Esophagus mucosa (tissue), 1 donor: ENCODE data around the gene KRTAP10-11. TPM values are rescaled to one million over a fixed set of nuclear protein-coding genes. Genes with fewer than 3 reads are reported as not detected.
"Not testable (repeated sequence)": the region's sequence is repeated elsewhere in the genome, so short reads cannot be mapped to it uniquely, and the experiment has no call there.

Experiments used
- ATAC-seq: fragments of 200-7000 bp; cut with Tn5 transposase; one replicate; pipeline ENCODE4 v1.9.1; 2020
- total RNA-seq: library from RNA; stranded (reverse); gene quantifications from one replicate; pipeline ENCODE4 v1.2.4, GENCODE V29; 2023
- donor health status: DM: yes; HTN: yes; CAD: no.

KRTAP10-11 gene
- total RNA-seq, 1 donor from 2014 or later = not detected

DNA sequence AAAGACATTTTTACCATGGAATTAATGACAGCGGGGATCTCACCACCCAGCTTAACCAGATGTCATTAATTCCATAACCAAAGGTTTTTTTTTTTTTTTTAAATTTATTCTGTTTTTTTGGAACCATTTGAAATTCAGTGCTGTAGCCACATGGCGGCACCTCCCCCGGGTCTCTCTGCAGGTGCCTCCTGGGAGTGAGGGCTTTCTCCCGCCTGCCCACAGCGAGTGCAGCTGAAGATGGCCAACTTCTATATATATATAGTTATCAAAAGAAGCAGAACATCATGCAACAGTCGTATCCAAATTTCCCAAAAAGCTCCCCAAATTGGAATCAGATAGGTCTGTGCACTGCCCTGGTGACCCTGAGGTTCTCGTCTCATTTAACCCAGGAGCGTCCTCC, 30.7 kb upstream of the KRTAP10-11 start:
- ATAC-seq = no peak

DNA sequence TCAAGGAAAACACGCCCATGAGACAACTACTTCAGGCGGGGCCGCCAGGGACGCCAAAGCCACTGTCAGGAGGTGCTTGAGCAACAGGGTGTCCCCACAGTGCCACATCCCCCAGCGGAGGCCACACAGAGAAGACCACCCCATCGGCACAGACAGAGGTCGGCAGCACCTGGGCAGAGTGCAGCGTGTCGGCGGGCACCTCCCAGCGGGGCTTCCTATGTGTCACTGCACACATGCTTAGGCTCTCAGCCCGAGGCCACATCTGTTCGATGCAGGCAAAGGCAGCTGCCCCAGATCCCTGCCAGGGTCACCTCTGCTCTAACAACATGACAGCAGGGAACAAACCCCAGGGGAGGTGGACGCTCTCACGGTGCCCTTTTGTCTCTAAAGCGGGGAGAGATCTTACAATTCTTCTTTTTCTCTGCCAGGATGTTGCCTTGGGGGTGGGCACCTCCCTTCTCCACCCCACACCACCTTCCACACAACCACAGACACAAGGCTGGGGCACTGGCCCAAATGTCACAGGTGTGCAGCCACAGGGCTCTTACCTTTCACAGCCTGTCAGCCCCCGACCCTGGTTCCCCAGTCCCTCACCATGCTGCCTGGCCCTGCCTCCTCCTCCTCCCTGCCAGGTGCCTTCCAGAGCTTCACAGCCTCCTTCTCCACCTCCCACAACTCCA, 30.2 kb upstream of the KRTAP10-11 start:
- ATAC-seq = no peak

DNA sequence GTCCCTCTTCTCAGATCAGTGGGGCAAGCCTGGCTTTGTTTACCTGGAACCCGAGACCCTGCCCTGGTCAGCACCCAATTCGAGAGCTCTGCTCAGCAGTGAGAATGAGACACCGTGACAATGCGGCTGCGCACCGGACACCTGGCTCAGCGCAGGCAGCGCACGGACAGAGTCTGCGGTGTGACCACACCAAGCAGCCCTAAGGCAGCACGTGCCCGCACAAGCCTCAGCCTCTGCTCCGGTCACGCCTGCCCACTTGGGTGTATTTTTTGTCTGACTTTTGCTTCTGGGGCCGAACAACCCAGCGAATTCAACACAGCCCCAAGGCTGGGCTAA, 29.7 kb upstream of the KRTAP10-11 start:
- peak; percentile 36 for ATAC-seq

DNA sequence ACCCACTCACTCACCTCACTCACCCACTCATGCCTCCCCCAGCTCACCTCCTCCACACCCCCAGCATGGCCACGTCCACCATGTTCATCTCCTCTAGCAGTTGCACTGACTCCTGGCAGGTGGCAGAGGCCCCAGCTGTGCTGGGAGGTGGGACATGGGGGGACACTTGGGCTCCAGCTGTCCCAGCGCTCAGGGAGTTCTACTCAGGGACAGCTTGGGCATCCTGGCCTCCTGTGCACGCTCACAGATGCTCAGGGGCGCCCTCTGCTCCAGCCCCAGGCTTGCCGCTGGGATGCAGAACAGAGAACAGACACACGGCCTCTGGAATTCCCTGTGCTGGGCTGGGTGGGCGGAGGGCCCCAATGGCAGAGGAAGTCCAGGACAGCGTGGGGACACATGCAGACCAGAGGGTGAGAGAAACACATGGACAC, 29.1 kb upstream of the KRTAP10-11 start:
- ATAC-seq = no peak

DNA sequence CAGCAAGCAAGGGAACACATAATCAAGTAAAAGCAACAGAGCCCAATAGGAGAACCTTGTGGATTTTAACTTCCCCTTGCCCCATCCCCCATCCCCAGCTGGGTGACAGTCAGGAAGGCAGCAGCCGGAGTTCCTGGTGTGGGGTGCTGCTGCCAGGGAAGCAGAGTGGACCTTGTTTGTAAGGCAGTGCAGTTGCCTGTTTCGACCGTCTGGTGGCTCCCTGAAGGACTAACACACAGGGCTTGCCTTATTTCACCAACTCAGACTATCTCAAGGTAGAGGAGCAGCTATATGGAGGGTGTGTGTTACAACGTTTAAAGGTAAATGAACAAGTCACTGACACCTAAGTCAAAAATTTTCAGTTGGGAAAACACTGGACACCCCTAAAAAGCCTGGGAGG, 27.7 kb upstream of the KRTAP10-11 start:
- no peak for ATAC-seq

DNA sequence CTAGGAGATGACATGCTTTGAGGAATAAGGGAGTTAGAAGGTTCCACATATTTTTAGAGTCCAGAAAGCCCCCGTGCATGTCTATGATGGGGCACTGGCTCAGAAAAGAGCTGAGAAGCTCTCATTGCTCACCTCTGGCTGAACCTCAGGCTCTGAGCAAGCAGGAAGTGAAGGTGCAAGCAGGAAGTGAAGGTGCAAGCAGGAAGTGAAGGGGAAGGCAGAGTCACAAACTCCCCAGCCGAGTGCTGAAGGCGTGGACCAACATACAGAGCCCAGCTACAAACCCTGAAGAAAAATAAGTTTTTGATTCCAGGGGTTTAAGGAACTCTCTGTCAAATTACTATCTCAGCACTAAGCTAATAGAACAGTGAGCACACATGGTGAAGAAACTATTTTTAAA, 27.3 kb upstream of the KRTAP10-11 start:
- peak; percentile 64 for ATAC-seq

DNA sequence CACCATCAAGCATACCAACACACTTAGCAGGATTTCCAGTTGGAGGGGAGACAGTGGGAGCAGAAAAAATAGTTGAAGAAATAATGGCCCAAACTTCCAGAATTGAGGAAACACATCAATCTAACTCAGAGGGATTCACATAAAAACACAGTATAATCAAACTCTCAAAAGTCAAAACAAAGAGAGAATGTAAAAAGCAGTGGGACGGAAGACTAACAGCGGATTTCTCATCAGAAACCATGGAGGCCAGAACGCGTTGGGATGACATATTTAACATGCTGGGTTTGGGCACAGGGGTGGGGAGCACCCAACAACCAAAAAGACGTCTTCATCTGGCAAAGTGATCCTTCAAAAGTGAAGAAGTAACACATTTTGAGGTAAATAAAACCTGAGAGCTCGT, 26.3 kb upstream of the KRTAP10-11 start:
- no peak for ATAC-seq

DNA sequence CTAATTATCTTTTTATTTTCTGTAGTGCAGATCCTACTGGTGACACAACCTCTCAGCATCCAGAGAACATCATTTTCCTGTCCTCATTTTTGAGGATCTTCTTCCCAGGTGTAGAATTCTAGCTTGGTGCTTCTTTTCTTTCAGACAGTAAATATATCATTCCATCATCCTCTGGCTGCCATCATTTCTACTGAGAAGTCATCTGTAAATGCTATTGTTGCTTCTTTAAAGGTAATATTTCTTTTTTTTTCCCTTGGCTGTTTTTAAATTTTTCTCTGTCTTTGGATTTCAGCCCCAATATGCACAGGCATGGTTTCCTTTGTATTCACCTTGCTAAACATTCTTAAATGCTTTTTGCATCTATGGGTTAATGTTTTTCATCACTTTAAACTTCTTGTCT, 22.6 kb upstream of the KRTAP10-11 start:
- ATAC-seq = no peak

DNA sequence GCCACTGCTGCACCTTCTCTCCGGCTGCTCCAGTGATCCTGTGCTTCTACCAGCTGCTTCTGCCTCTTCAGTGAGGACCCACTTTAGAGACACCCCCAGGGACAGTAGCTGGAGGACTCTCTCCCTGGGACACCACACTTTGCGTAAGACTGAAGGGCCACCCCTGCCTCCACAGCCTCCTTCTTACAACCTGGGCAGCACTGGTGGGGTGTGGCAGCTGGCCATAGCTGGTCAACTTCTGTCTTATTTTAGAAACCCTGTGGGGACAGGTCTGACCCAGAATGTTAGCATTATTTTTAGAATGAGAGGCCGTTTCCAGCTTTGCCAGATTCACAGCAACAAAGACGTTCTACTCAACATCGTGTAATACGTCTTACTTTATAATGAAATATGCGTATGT, 20.5 kb upstream of the KRTAP10-11 start:
- no peak for ATAC-seq

DNA sequence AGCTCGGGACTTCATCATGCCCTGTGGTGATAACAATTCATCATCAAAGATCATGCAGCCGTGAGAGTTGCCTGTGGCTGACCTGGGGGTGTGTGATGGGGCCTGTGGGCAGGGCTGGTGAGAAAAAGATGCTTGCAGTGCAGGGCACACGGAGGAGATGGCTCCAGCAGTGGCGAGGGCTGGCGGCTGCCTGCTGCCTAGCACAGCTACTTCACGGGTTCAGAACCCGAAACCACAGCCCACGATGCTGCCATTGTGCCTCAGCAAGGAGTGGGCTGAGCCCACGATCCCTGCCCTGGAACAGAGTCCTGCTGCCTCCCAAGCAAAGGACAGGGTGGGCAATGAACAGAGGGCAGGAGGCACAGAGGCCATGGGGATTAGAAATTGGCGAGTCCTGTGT, 20.0 kb upstream of the KRTAP10-11 start:
- no peak for ATAC-seq

DNA sequence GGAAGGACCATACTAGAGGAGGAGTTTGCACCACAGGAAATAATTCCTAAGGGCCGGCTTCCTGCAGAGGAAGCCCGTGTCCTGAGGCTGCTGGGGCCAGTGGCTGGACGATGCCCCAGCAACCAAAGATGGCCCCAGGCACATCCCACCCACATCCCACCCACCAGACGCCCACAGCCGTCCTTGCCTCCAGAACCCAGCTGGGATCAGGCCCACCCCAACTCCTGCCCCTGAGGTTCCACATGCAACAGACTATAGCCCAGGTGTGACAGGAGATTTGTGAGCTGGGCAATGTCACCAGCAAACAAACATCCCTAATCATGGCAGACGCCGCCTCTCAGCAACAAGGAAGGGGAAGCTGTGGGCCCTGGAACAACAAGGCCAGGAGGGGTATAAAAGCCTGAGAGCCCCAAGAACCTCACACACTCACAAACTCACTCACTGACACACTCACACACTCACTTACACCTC, 19.5 kb upstream of the KRTAP10-11 start, which contains the start of gene KRTAP10-9:
Gene KRTAP10-9 (plus strand): TSS at position 421 of the 471 bp plus-strand sequence. CDS start 79 bp downstream, outside the sequence.
- ATAC-seq = no peak

DNA sequence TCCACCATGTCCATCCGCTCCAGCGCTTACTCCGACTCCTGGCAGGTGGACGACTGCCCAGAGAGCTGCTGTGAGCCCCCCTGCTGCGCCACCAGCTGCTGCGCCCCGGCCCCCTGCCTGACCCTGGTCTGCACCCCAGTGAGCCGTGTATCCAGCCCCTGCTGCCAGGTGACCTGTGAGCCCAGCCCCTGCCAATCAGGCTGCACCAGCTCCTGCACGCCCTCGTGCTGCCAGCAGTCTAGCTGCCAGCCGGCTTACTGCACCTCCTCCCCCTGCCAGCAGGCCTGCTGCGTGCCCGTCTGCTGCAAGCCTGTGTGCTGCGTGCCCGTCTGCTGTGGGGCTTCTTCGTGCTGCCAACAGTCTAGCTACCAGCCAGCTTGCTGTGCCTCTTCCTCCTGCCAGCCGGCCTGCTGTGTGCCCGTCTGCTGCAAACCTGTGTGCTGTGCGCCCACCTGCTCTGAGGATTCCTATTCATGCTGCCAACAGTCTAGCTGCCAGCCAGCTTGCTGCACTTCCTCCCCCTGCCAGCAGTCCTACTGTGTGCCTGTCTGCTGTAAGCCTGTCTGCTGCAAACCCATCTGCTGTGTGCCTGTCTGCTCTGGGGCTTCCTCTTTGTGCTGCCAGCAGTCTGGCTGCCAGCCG, 18.9 kb upstream of the KRTAP10-11 start:
- not testable (repeated sequence) for ATAC-seq

DNA sequence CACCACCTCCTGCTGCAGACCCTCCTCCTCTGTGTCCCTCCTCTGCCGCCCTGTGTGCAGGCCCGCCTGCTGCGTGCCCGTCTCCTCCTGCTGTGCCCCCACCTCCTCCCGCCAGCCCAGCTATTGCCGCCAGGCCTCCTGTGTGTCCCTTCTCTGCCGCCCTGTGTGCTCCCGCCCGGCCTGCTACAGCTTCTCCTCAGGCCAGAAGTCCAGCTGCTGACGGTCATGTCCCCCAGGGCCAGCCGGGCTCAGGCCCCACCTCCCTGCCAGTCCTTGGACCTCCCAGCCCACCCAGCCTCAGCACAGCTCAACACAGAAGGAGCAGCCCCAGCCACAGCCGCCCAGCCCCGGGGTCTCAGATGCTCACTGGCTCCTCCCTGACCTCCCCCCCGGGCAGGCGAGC, 18.4 kb upstream of the KRTAP10-11 start:
- not testable (repeated sequence) for ATAC-seq

DNA sequence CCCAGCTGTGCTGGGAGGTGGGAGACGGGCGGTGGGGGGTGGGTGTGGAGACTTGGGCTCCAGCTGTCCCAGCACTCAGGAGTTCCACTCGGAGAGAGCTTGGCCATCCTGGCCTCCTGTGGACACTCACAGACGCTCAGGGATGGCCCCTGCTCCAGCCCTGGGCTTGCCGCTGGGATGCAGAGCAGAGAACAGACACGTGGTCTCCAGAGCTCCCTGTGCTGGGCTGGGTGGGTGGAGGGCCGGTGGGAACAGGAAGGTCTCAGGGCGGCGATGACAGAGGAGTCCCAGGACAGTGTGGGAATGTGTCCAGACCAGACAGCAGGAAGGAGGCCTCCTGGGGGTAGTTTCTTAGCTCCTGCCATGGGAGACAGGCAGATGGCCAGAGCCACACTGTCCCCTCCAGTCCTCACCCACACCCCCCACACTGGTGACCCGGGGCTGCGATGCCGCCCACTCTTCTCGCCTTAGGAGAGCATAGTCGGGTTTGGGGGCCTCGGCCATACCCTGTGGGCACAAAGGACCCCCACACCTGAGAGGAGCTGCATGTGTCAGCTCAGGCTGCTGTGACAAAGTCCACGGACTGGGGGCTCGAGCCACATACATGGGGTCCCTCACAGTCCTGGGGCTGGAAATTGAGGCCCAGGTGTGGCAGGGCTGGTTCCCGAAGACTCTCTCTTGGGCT, 17.4 kb upstream of the KRTAP10-11 start:
- ATAC-seq = peak; percentile 20

DNA sequence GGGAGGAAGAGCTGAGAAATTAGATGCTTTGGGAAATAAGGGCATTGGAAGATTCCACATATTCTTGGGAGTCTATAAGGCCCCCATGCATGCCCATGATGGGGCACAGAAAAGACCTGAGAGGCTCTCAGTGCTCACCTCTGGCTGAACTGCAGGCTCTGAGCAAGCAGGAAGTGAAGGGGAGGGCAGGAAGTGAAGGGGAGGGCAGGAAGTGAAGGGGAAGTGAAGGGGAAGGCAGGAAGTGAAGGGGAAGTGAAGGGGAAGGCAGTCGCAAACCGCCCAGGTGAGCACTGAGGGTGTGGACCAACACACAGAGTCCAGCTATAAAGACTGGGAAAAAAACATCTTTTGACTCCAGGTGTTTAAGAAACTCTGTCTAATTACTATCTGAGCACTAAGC, 15.8 kb upstream of the KRTAP10-11 start:
- ATAC-seq = no peak

DNA sequence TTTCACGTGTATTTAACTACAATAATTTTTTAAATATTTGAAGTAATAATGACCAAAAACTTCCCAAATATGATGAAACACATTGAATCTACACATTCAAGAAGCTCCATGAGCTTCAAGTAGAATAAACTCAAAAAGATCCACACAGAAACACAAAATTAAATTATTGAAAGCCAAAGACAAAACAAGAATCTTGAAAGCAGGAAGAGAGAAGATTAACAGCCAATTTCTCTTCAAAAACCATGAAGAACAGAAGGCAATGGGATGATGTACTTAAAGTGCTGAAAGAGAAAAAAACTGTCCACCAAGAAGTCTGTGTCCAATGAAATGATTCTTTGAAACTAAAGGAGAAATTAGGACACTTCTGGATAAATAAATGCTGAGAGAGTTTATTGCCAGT, 14.1 kb upstream of the KRTAP10-11 start:
- no peak for ATAC-seq

DNA sequence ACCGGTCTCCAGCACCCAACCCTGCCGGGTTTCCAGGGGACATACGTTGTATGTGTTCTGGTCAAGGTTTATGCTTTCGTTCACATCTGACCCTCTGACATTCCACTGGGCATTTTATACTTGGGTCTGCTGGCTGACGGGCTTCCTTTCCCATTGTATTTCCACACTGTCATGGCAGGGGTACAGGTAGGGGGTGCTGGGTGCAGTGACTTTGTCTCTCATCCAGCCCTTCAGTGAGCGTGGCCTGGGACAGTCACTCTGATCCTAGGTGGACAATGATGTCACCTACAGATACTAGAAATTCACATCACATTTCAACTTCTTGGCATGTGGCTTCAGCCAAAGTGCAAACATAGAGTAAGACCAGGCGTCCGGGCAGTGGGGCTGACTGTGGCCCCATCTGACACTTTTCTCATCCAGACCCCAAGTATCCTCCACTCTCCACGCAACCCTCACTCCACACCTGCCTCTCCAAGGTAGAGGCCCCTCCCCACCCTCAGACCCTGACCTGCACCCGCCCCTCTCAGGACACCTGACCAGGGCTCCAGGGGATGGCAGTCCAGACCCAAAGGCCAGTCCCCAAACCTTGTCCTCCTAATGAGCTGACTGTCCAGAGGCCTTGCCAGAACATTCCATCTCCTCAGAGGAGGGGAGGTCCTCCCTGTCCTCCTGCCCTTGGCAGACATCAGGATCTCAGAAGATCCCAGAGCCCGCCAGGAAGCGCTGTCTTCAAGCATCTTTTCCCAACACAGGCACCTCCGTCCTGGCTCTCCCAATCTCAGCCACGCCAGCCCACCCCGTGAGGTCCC, 9.8 kb upstream of the KRTAP10-11 start:
- ATAC-seq = no peak

DNA sequence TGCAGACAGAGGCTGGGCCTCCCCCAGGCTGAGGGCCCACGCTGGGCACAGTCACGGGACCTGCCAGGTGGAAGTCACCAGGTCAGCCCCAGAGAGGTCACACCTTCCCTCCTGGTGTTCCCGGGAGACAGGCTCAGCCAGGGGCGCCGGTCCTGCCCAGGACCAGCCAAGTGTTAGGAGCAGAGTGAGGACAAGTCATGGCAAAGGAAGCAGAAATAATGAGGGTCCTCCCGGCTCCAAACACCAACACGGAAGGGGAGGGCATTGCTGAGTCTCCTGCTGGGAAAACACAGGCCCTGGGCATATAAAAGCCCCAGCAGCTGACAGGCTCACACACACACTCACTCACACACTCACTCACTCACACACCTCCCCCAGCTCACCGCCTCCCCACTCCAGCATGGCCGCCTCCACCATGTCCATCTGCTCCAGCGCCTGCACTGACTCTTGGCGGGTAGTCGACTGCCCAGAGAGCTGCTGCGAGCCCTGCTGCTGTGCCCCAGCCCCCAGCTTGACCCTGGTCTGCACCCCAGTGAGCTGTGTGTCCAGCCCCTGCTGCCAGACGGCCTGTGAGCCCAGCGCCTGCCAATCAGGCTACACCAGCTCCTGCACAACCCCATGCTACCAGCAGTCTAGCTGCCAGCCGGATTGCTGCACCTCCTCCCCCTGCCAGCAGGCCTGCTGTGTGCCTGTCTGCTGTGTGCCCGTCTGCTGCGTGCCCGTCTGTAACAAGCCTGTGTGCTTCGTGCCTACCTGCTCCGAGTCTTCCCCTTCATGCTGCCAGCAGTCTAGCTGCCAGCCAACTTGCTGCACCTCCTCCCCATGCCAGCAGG, 9.0 kb upstream of the KRTAP10-11 start, which contains the start of gene KRTAP10-10:
Gene KRTAP10-10 (plus strand): TSS at position 339 of the 833 bp plus-strand sequence. CDS start 62 bp downstream, at position 401.
- ATAC-seq = no peak

DNA sequence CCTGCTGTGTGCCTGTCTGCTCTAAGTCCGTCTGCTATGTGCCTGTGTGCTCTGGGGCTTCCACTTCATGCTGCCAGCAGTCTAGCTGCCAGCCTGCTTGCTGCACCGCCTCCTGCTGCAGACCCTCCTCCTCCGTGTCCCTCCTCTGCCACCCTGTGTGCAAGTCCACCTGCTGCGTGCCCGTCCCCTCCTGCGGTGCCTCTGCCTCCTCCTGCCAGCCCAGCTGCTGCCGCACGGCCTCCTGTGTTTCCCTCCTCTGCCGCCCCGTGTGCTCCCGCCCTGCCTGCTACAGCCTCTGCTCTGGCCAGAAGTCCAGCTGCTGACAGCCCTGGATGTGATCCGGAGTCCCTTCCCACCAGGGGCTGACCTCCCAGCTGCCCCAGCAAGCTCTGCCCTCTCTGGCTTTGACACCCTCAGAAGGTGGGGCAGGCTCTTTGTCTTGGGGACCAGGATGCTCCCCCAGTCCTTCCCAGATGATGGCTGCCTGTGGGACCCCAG, 8.3 kb upstream of the KRTAP10-11 start:
- ATAC-seq = not testable (repeated sequence)

DNA sequence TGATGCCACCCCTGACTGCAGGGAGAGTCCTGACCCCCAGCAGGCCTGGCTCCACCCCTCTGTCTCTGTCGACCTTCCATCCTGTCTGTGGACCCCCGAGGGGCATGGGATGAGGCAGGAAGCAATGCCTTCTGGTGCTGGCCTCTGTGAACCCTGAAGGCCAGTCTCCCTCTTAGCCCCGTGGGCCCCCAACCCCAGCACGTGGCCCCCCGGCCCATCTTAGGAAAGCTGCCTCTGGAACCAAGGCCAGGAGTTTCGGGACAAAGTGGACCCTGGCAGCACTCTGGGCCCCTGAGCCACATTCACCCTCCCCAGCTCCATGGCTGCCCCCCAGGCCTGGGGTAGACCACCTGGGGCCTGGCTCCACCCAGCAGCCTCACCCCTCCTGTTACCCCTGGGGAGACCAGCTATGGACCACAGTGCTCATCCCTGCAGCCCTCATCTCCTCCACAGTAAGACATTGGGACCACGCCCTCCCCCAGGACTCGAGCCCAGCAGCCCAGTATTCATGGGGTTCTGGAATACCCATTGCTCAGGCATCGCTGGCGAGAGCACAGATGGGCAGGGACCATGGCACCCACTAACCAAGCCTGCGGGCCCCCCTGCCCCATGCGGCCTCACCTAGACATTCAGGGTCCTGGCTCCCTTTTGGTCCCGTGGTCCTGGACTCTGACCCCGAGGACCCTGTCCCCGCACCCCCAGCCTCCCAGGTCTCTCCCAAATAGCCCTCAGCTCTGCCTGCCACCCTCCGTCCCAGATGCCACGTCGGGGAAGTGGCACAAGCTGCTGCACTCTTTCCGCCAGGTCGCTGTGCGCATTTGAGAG, 7.5 kb upstream of the KRTAP10-11 start:
- peak; percentile 15 for ATAC-seq

DNA sequence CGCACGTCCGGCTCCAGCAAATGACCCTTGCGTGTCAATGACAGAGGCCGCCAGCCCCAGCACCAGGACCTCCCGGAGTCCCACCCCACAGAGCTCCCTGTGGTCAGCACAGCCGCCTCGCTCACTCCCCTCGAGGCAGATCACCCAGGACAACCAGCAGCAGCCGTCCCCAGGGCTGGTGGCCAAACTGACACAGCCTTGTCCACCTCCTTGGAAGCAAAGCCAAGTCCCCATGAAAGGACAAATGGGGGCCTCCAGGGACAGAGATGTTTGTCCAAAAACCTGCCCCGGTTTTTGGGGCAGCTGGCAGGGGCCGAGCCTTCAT, 6.9 kb upstream of the KRTAP10-11 start:
- ATAC-seq = no peak
